Natural killer cell treated with Interleukin-12 subunit alpha and Interleukin-12 subunit beta and Interleukin-15 and Interleukin-18, amount 100 ng/mL, for 72 hours (primary cell): Measurements from ENCODE around the gene RPTN. TPM values are rescaled to one million over a fixed set of nuclear protein-coding genes. Genes with fewer than 3 reads are reported as not detected.

ENCODE experiments used
- ATAC-seq, 2 donors: fragments of 150-1000 bp; cut with Tn5 transposase in 1 of 2; sonication (Bioruptor Pico), chemical (Tn5 transposase) in 1 of 2; 2 replicates each; pipeline ENCODE4 v1.10.0; 2021
- DNase-seq: peaks from one replicate; pipeline ENCODE4 v3.0.0; 2022; ENCODE audit warnings: low spot score
- H3K27ac Mint-ChIP-seq, 2 donors: 1 replicate in 1 of 2; 2 replicates in 1 of 2; pipeline ENCODE4 v1.8.0; 2022; ENCODE audit warnings: mixed read lengths in 2 of 2, mild to moderate bottlenecking in 1 of 2, moderate library complexity in 1 of 2
- H3K27me3 Mint-ChIP-seq, 2 donors: 1 replicate in 1 of 2; 2 replicates in 1 of 2; pipeline ENCODE4 v1.8.0; 2022; ENCODE audit warnings: mixed read lengths in 2 of 2
- H3K36me3 Mint-ChIP-seq: one replicate; pipeline ENCODE4 v1.8.0; 2022; ENCODE audit warnings: mixed read lengths
- H3K4me1 Mint-ChIP-seq, 2 donors: 1 replicate in 1 of 2; 2 replicates in 1 of 2; pipeline ENCODE4 v1.8.0; 2022; ENCODE audit warnings: low read depth in 2 of 2, mixed read lengths in 2 of 2, mild to moderate bottlenecking in 1 of 2
- H3K4me3 Mint-ChIP-seq: one replicate; pipeline ENCODE4 v1.8.0; 2022; ENCODE audit warnings: mixed read lengths
- H3K9me3 Mint-ChIP-seq: 2 replicates; pipeline ENCODE4 v1.8.0; 2022; ENCODE audit warnings: mixed read lengths
- total RNA-seq, 2 donors: library from RNA; stranded (reverse); gene quantifications; one replicate each; pipeline ENCODE4 v1.2.3, GENCODE V29; 2022

Gene RPTN
- total RNA-seq, 2 donors from 2014 or later: not detected

DNA sequence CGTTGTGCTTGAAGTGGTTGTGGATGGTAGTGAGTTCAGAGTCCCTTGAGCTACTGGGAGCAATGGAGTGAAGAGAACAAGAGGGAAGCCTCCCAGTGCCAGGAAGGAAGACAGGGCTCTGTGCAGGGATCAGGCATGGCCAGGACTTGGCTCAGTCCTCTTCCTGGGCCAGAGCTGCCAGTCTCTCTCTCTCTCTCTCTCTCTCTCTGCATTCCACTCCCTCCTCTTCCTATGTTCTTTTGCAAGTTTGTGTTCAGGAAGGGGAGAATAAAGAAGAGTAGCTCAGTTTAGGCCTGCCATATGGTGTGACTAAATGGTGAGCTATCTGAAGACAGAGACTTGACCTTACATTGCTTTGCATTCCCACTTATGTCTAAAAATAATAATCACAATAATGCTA is 20.5 kb upstream of the RPTN start:
- Mint-ChIP-seq H3K27me3 (peaks cover 16 to 18% of the 10 kb centered on the region in 2 donors), H3K4me1 (no peaks in the 10 kb centered on the region), H3K27ac (no peak overlapping the region), H3K9me3 (no peaks in the 10 kb centered on the region), H3K36me3 (no peaks in the 10 kb centered on the region), H3K4me3 (no peak overlapping the region)
- ATAC-seq (no peak), DNase-seq (no peak)

DNA sequence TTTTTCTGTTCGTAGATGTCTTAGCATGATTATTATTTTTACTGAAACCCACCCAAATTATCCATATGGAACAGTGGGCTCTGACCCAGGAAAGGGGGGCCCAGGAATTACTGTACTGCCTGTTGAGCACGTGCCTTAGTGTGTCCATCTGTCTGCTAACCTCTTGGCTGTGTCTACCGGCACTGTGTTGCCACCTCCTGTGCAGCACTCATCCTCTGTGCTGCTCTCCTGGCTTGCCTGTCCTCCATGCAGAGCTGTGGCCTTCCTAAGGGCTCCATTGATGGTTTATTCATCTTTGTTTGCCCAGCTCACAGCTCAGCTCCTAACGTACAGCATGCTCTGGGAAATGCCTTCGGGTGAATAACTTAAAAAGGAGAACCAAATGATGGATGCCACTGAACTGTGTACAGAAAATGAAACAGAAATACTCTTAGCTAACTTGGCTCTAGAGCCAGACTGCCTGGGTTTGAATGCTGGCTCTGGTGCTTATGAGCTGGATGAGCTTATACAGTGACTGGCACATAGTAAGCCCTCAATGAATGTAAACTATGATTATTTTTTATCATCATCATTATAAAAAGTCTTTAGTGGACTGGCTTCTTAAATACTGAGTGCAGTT is 11.4 kb upstream of the RPTN start:
- no peak overlapping the region for H3K4me3 Mint-ChIP-seq
- peaks cover 7 to 15% of the 10 kb centered on the region in 2 donors for H3K27me3 Mint-ChIP-seq
- peaks cover 2 to 7% of the 10 kb centered on the region in 2 donors for H3K4me1 Mint-ChIP-seq
- no peaks in the 10 kb centered on the region for H3K9me3 Mint-ChIP-seq
- no peak overlapping the region for H3K27ac Mint-ChIP-seq
- H3K36me3 Mint-ChIP-seq: no peaks in the 10 kb centered on the region
- DNase-seq (no peak), ATAC-seq (no peak)

DNA sequence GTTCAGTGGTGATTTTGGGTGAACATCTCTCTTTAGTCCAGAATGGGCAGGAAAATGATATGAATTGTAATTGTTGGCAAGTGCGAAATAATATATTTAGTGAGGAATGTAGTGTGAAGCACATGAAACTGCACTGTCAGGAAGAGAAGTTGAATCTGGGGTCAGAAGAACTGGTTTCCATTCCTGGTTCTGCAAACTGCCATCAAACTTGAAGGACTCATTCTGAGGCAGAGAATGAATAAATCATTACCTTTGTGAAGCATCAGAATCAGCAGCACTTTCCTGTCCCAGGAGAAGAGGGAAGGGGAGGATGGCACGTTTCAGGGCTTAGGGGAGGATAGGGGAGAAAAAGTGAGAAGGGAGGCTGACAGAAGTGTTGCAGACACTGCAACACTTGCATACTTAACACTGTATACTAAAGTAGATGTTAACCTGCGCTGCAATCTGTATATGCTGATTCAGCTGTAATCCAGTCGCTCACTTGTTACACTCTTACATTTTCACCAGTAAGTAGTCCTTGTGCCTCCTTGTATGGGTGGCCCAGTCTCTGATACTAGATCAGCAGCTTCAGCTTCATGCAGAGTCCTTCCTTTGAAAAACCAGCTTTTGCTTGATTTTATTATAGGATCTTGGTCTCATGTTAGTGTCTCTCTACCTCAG is 10.5 kb upstream of the RPTN start:
- Mint-ChIP-seq H3K27me3 (peaks cover 6 to 15% of the 10 kb centered on the region in 2 donors), H3K4me1 (peaks cover 2 to 7% of the 10 kb centered on the region in 2 donors), H3K4me3 (no peak overlapping the region)

DNA sequence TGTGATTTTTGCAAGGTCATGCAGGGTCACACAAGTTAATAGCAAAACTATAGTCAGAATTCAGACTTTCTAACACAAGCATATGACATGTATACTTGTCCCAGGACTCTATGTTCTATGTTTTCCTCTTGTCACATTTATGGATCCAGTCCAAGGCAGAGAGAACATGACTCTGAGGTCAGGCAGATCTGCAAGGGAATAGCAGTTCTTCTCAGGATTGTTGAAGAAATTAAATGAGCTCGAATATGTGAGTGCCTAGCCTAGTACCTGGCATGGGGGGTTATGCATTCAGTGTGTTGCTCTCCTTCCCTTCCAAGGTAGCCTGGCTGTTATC is 9.5 kb upstream of the RPTN start:
- Mint-ChIP-seq H3K36me3 (no peaks in the 10 kb centered on the region), H3K27ac (no peak overlapping the region), H3K4me1 (peaks cover 2 to 7% of the 10 kb centered on the region in 2 donors)

More for the DNA sequence above, 10.5 kb upstream of the RPTN start:
- DNase-seq (no peak), ATAC-seq (no peak)
- no peak overlapping the region for H3K27ac Mint-ChIP-seq
- no peaks in the 10 kb centered on the region for H3K36me3 Mint-ChIP-seq
- H3K9me3 Mint-ChIP-seq: no peaks in the 10 kb centered on the region

DNA sequence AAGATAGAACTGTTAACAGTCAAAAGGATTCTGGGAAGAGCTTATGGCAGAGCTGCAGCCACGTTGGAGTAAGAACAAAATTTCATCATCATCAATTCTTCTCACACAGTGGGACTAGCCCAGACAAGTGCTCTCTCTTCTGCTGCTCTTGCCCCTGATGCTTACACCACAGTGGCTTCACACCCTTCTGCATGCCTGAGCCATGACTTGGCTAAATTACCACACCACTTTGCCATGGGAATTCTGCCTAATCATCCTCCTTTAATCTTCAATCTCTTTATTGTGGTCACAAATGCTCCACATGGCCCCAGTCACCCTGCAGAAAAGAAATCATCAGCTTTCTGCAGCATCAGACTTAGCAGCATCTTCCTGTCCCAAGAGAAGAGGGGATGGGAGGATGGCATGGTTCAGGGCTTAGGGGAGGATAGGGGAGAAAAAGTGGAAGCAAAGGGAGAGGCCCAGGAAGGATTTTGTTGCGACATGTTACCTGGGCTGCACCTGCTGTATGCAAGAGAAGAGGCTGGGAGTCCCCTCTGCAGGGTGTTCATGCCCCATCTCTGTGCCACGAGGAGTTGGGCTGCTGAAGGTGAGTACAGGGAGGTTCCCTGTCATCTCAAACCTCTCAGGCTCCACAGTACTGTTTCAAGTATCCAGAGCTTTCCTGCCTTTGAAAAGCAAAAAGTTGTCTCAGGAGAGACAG is 9.0 kb upstream of the RPTN start:
- H3K27ac Mint-ChIP-seq: no peak overlapping the region
- H3K36me3 Mint-ChIP-seq: no peaks in the 10 kb centered on the region
- DNase-seq (no peak), ATAC-seq (peak in 1 of 2 donors; percentile 38)
- H3K4me1 Mint-ChIP-seq: peaks cover 2 to 7% of the 10 kb centered on the region in 2 donors
- H3K4me3 Mint-ChIP-seq: no peak overlapping the region
- H3K9me3 Mint-ChIP-seq: no peaks in the 10 kb centered on the region
- peaks cover 5 to 21% of the 10 kb centered on the region in 2 donors for H3K27me3 Mint-ChIP-seq

More for the DNA sequence above, 9.5 kb upstream of the RPTN start:
- DNase-seq: no peak
- peaks cover 5 to 21% of the 10 kb centered on the region in 2 donors for H3K27me3 Mint-ChIP-seq
- no peak for ATAC-seq
- H3K4me3 Mint-ChIP-seq: no peak overlapping the region
- H3K9me3 Mint-ChIP-seq: no peaks in the 10 kb centered on the region

DNA sequence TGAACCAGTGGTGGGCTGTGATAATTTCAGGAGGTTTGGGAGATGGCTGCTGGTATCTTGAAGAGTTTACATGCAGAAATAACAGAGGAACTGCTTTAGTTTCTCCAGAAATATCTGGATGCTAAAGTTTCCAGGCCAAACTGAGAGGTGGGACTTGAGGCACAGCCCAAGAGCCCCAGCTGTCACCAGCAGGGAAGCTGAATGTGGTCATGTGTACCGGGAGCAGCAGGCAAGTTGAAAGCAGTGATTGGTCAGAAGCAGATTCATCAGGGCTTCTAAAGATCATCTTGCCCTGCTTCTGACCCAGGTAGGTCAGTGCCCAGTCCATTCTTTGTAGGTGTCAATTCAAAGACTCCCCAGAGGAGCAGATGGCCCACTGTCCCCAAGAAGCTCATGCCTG is 7.9 kb upstream of the RPTN start:
- Mint-ChIP-seq H3K36me3 (no peaks in the 10 kb centered on the region), H3K27ac (no peak overlapping the region), H3K4me1 (peaks cover 2 to 7% of the 10 kb centered on the region in 2 donors), H3K9me3 (no peaks in the 10 kb centered on the region), H3K27me3 (peaks cover 5 to 21% of the 10 kb centered on the region in 2 donors), H3K4me3 (no peak overlapping the region)
- DNase-seq (no peak), ATAC-seq (no peak)

DNA sequence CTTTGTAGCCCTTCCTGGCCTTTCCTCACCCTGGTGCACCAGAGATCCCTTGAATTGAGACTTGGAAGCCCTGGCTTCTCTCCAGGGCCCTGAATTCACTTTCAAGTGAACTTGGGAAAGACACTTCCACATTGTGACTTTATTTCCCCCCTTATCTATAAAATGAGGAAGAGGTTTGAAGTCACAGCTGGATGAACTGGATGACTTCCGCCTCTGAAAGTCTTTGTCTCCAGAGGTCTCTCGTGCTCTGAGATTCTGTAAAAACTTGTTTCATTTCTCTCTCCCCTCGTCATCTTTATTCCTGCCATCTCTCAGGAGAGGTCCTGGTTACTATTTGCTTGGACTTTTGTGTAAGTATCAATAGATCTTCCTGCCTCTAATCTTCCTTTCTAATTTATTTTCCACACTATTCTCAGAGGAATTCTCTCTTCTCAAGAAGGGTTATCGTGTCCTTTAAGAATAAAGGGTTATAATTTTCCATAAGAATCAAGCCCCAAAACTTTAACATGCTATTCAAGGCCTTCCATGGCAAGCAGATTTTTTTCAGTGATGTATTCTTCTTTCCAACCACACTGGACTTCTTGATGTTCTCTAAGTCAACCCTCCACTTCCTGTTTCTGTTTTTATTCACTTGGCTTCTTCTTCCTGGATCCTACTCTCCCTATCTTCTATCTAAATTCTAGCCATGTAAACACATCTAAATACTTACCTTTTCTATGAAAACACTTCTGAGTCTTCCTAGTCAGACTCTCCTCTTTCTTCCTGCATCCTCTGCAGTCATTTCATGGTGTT is 6.5 kb upstream of the RPTN start:
- DNase-seq: no peak
- Mint-ChIP-seq H3K4me3 (no peak overlapping the region), H3K4me1 (peaks cover 2 to 7% of the 10 kb centered on the region in 2 donors), H3K27me3 (peaks cover 8 to 14% of the 10 kb centered on the region in 2 donors), H3K9me3 (no peaks in the 10 kb centered on the region), H3K36me3 (no peaks in the 10 kb centered on the region), H3K27ac (no peak overlapping the region)
- ATAC-seq: no peak

DNA sequence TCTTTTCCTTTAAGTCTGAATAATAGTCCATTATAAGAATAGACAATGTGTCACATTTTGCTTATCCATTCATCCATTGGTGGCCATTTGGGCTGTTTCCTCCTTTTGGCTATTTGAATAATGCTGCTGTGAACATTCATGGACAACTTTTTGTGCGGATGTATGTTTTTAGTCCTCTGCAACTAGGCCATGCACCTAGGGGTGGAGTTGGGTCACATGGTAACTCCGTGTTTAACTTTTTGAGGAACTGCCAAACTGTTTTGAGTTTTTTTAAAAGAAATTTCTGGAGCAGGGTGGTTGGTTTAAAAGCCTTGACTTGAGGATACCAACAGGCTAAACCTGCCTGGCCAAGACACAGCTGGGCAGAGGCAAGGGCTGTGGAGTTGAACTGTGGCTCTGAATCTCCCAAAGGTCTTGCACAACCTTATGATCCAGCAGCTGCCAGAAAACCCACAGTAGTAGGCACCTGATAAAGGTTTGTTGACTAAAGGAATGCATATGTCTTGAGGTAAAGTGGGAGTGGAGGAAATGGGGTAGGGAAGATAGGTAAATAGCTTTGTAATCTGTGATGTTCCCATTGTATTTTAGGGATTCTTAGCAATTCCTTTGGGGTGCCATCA is 5.6 kb upstream of the RPTN start:
- no peak overlapping the region for H3K4me3 Mint-ChIP-seq
- H3K9me3 Mint-ChIP-seq: no peaks in the 10 kb centered on the region
- H3K27me3 Mint-ChIP-seq: peaks cover 11 to 14% of the 10 kb centered on the region in 2 donors
- H3K4me1 Mint-ChIP-seq: peaks cover 2 to 7% of the 10 kb centered on the region in 2 donors
- DNase-seq (no peak), ATAC-seq (no peak)
- H3K27ac Mint-ChIP-seq: no peak overlapping the region
- no peaks in the 10 kb centered on the region for H3K36me3 Mint-ChIP-seq

DNA sequence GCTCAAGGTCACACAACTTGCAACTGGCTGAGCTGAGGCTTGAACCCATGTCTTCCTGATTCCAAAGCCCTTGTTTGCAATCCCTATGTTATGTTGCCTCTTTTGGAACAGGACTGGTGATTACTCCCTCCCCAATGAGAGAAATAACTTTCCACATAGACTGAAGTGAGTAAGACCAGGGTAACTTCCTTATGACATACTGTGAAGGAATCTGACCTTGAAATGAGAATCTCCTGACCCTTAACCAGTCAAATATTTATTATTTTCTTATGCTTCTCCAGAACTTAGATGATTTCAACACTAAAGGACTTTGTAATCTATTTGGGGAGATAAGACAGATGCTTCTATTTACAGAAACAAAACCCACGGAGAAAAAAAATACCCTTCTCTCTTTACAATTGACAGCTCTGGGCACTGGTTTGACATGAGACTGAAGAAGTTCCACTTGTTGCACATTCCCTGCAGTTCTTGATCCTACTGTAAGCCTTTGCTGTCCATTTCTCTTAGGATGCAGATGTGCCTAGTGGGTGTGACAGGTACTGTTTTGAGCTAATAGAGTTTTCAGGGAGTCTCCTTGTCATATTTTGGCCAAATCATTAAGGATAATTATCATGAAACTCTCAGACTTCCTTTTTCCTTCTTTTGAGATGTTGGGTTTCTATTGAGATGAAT is 3.9 kb upstream of the RPTN start:
- DNase-seq (no peak), ATAC-seq (no peak)
- Mint-ChIP-seq H3K4me1 (peaks cover 2 to 7% of the 10 kb centered on the region in 2 donors), H3K4me3 (no peak overlapping the region), H3K36me3 (no peaks in the 10 kb centered on the region), H3K27ac (no peak overlapping the region), H3K9me3 (no peaks in the 10 kb centered on the region), H3K27me3 (peaks cover 11 to 14% of the 10 kb centered on the region in 2 donors)

DNA sequence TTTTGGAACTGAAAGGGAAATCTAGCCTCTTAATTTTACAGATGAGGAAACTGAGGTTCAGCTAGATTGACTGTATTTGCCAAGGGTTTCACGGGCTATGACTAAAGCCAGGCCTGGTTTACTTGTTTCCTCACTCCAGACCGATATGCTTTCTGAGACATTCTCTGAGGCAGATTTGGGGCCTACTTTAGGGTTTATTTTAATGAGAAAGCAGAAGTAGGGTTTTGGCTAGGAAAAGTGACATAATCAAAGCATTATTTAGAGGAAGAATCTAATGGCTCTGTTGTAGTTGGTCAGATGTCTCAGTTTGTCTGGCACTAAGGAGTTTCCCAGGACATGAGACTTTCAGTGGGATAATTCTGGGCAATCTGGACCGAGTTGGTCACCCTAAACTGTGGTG is 1.5 kb upstream of the RPTN start:
- no peak overlapping the region for H3K27ac Mint-ChIP-seq
- peaks cover 8% of the 10 kb centered on the region in 2 donors for H3K27me3 Mint-ChIP-seq

DNA sequence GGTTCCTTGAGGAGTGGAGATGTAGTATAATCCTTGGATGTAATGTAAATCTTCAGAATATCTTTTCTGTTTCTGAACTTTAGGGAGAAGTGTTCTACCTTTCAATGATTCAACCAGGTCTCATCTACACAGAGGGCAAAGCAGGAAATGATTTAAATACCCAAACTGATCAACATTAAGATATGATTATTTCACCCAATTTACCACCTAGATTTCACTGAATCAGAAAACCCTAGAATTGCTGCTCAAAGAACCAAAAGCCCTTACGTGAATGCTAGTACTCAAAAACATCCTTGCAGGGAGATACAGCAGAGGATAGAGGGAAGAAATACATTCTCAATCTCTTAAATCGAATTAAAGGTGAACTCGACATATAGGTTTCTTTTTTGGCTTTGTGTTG is 5.0 kb downstream of the RPTN start:
- H3K36me3 Mint-ChIP-seq: no peaks in the 10 kb centered on the region
- DNase-seq (no peak), ATAC-seq (no peak)
- no peak overlapping the region for H3K4me3 Mint-ChIP-seq
- H3K27me3 Mint-ChIP-seq: peaks cover 11 to 25% of the 10 kb centered on the region in 2 donors
- no peaks in the 10 kb centered on the region for H3K4me1 Mint-ChIP-seq
- peaks cover under 1% of the 10 kb centered on the region for H3K9me3 Mint-ChIP-seq
- H3K27ac Mint-ChIP-seq: no peak overlapping the region

More for the DNA sequence above, 1.5 kb upstream of the RPTN start:
- Mint-ChIP-seq H3K9me3 (no peaks in the 10 kb centered on the region), H3K36me3 (no peaks in the 10 kb centered on the region), H3K4me3 (no peak overlapping the region), H3K4me1 (peaks cover 0 to 2% of the 10 kb centered on the region in 2 donors)
- ATAC-seq (no peak), DNase-seq (no peak)

DNA sequence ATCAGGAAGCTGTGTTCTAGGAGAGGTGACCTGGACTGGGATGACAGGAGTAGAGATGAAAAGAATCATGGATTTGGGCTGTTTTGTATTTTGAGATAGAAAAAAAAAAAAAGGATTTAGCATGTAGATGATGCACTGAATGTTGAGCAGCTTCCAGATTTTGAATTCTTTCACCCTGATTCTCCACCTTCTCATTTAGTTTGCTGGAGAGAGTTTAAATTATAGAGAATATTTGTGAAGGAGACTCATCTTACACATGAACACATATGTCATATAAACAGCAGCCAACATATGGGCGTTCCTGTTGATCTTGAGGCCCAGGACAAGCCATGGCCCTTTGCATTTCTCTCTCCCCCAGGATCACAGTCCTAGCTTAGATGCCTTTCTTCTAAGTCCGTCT is 7.4 kb downstream of the RPTN start:
- DNase-seq: no peak
- Mint-ChIP-seq H3K9me3 (peaks cover 8% of the 10 kb centered on the region), H3K4me1 (no peaks in the 10 kb centered on the region), H3K27me3 (peaks cover 15 to 25% of the 10 kb centered on the region in 2 donors), H3K4me3 (no peak overlapping the region), H3K36me3 (peaks cover 6% of the 10 kb centered on the region), H3K27ac (no peak overlapping the region)
- ATAC-seq: no peak

DNA sequence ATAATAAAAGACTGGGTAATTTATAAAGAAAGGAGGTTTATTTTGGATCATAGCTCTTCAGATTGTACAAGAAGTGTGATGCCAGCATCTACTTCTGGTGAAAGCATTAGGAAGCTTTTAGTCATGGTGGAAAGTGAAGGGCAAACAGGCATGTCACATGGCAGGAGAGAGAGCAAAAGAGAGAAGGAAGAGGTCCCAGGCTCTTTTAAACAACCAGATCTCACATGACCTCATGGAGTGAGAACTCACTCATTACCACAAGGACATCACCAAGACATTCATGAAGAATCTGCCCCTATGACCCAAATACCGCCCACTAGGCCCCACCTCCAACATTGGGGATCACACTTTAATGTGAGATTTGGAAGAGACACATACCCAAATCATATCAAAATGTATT is 10.0 kb downstream of the RPTN start:
- H3K27me3 Mint-ChIP-seq: peaks cover 20 to 31% of the 10 kb centered on the region in 2 donors
- no peak overlapping the region for H3K27ac Mint-ChIP-seq
- H3K9me3 Mint-ChIP-seq: peaks cover 14% of the 10 kb centered on the region
- H3K4me3 Mint-ChIP-seq: no peak overlapping the region
- H3K36me3 Mint-ChIP-seq: peaks cover 6% of the 10 kb centered on the region
- H3K4me1 Mint-ChIP-seq: no peaks in the 10 kb centered on the region
- ATAC-seq (no peak), DNase-seq (no peak)
